Heart left ventricle (tissue), 16 donors: ENCODE measurements around the gene TUBA4B. TPM values are rescaled to one million over a fixed set of nuclear protein-coding genes. Genes with fewer than 3 reads are reported as not detected.
A peak's percentile ranks its signal among the peaks of the same experiment; 100 is the strongest.

Experiments used
- ATAC-seq, 4 donors: fragments of 200-7000 bp; cut with Tn5 transposase; one replicate each; pipeline ENCODE4 v1.9.1; 2020 to 2022; ENCODE audit warnings: moderate library complexity in 4 of 4, mild to moderate bottlenecking in 3 of 4, moderate number of reproducible peaks in 1 of 4
- DNase-seq, 5 donors: peaks; one replicate each; pipeline ENCODE4 v3.0.0-alpha.2; 2020
- H3K27ac ChIP-seq, 12 donors: fragments of 200-600 bp; sonication (generic) in 4 of 12; one replicate each; pipeline versions ENCODE4 v1.5.0 to v1.8.0; 2016 to 2022; ENCODE audit warnings: mild to moderate bottlenecking in 2 of 12
- H3K27me3 ChIP-seq, 9 donors: fragments of 200-600 bp; sonication (generic) in 2 of 9; one replicate each; pipeline versions ENCODE4 v1.5.1 to v1.8.0; 2016 to 2022; ENCODE audit warnings: mild to moderate bottlenecking in 3 of 9
- H3K36me3 ChIP-seq, 9 donors: fragments of 200-600 bp; sonication (generic) in 2 of 9; one replicate each; pipeline versions ENCODE4 v1.5.0 to v1.8.0; 2018 to 2022; ENCODE audit warnings: mild to moderate bottlenecking in 2 of 9
- H3K4me1 ChIP-seq, 12 donors: fragments of 200-600 bp; sonication (generic) in 4 of 12; one replicate each; pipeline versions ENCODE4 v1.5.0 to v1.8.0; 2016 to 2022; ENCODE audit warnings: mild to moderate bottlenecking in 3 of 12
- H3K4me3 ChIP-seq, 12 donors: fragments of 200-600 bp; sonication (generic) in 4 of 12; one replicate each; pipeline versions ENCODE4 v1.5.0 to v1.8.0; 2017 to 2022; ENCODE audit warnings: mild to moderate bottlenecking in 9 of 12, moderate library complexity in 4 of 12
- H3K9me3 ChIP-seq, 12 donors: fragments of 200-600 bp; sonication (generic) in 4 of 12; one replicate each; pipeline versions ENCODE4 v1.5.0 to v1.8.0; 2016 to 2022; ENCODE audit warnings: mild to moderate bottlenecking in 1 of 12
- CTCF ChIP-seq, 12 donors: fragments of 200-600 bp; sonication (generic) in 4 of 12; IDR thresholded peaks; one replicate each; pipeline versions ENCODE4 v1.5.0 to v1.8.0; 2018 to 2022; ENCODE audit warnings: antibody characterized with exemption in 12 of 12, mild to moderate bottlenecking in 5 of 12
- POLR2A ChIP-seq, 2 donors: fragments of 450-650 bp; IDR thresholded peaks; one replicate each; pipeline ENCODE4 v1.6.1; 2017; ENCODE audit warnings: antibody characterized with exemption in 2 of 2, mild to moderate bottlenecking in 2 of 2, moderate library complexity in 2 of 2
- WGBS, 4 donors: extraction: QIAGEN DNeasy Blood & Tissue Kit in 2 of 4; methylation state at CpG; one replicate each; pipeline versions ENCODE4 v1.1.5 to v1.1.7; 2013 to 2018; 5-methylcytosine and 5-hydroxymethylcytosine counted together
- intact Hi-C, 10 donors: fragments of 100-400 bp; cut with DNase I; formaldehyde crosslinking; loops; one replicate each; pipeline versions ENCODE4 v1.11.1 to v1.14.2; 2022
- polyA plus RNA-seq, 2 donors: library from polyadenylated mRNA; stranded (reverse); fragments of 200-250 nt; gene quantifications; one replicate each; pipeline ENCODE4 v1.2.3, GENCODE V29; 2013
- total RNA-seq, 9 donors: library from RNA; depleted of rRNA in 2 of 9; stranded (reverse); fragments of >200 nt in 2 of 9; fragmentation: NEBNext Ultra II Directional in 3 of 9; extraction: Animal tissue kit (Norgen Biotek cat#: 25700) in 3 of 9; gene quantifications; one replicate each; pipeline versions ENCODE4 v1.1.0 to v1.2.4, GENCODE V29; 2016 to 2023
- donor health status: ischemic (EF 13 %, LVEDD 7.1; RV severe dilation, severe dysfunction).
- donor health status: healthy with polysubstance abuse.
- donor health status: DM: no; HTN: yes; CAD: no.
- donor health status: DM: no; HTN: no; CAD: no.
- donor health status: ischemic (EF 25% LVEDD 6.9; RV normal size, moderate dysfunction).
- donor health status: ischemic (EF 25% LVEDD 5.7; RV mildly dilated, moderate dysfunction).
- donor health status: healthy.
- donor health status: DM: yes; HTN: yes; CAD: no.
- donor health status: ischemic (EF 35%, LVEDD 5.7; RV mildly dilated, moderate dysfunction).
- donor health status: nonischemic (EF 11% LVEDD 7.7; RV severe dilation, severe dysfunction).
- donor health status: DM: yes; HTN: yes; CAD: no.
- donor health status: PGD.
- donor health status: ischemic (EF 29% LVEDD 5.4; RV normal size, mild dysfunction).
- donor health status: nonischemic (EF 23%, LVEDD 6.1; RV moderate dilation, normal function).

TUBA4B gene
- total and polyA plus RNA-seq, 11 donors = not detected

DNA sequence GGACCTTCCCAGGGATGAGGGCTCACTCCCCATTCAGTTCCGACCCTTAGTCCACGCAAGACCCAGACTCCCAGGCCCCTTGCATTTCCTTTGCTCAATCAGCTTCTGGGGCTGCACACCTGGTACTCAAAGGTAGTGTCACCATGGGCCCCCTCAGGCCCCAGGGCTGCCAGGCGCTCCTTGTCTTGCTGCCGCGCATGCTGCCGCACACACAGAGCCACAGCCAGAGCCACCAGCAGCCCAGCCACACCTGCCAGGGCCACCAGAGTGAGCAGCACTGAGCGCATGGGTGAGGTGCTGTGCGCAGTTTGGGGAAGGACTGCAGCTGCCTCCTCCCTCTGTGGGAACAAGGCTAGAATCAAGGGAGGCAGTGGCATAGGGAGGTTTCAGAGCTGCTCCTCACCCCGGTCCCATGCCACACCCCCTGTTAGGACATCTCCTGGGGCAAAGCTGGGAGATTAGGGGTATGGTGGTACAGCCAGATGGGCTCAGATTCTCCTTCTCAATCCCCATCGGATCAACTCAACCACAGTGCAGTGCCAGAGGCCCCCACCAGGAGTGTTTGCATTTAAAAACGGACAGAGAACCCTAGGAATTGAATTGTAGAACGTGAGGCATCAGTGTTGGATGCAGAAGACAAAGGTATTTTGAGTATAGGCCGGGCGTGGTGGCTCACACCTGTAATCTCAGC, 44.9 kb downstream of the TUBA4B start:
- Histone ChIP-seq H3K9me3 (no peaks in the 10 kb centered on the region), H3K27ac (no peak overlapping the region), H3K4me1 (peaks cover 0 to 20% (median 9%) of the 10 kb centered on the region in 12 donors), H3K27me3 (peaks cover 0 to 29% (median 8%) of the 10 kb centered on the region in 9 donors), H3K36me3 (no peaks in the 10 kb centered on the region), H3K4me3 (no peak overlapping the region)
- ATAC-seq (no peak), DNase-seq (no peak)
- TF ChIP-seq CTCF (IDR thresholded peaks at IDR 0.05) = no peak
- no peak for TF ChIP-seq POLR2A (IDR thresholded peaks at IDR 0.05)
- WGBS, 4 donors = 75 to 85% (median 83%) methylated on average over 10 to 14 of the region's 14 CpGs
- intact Hi-C loops = loop anchor here in 9 of 10 donors (1.0 to 10.0 kb wide), 13 partner anchors 21 to 243 kb away; partner anchors contain the start of genes NHEJ1 (in 7 of the 9), CNPPD1 (in 3 of the 9), RETREG2 (in 3 of the 9) and DNPEP (in 2 of the 9)

GRCh38 chr2:219298759-219299371, 45.8 kb downstream of the TUBA4B start:
- ATAC-seq (peak; percentile 69 to 79 (median 72)), DNase-seq (peak; percentile 82 to 91 (median 85))
- H3K27ac ChIP-seq = no peak overlapping the region
- no peak overlapping the region for H3K4me3 ChIP-seq
- 19 to 30% (median 22%) methylated on average over 9 to 15 of the region's 15 CpGs for WGBS, 4 donors
- no peaks in the 10 kb centered on the region for H3K36me3 ChIP-seq
- peaks cover 0 to 29% (median 8%) of the 10 kb centered on the region in 9 donors for H3K27me3 ChIP-seq
- intact Hi-C loops = loop anchor here in 8 of 10 donors (1.0 to 10.0 kb wide), 11 partner anchors 22 to 244 kb away; partner anchors contain the start of genes NHEJ1 (in 7 of the 8), CNPPD1 (in 3 of the 8), RETREG2 (in 3 of the 8) and DNPEP (in 2 of the 8)
- H3K9me3 ChIP-seq = no peaks in the 10 kb centered on the region
- TF ChIP-seq POLR2A (IDR thresholded peaks at IDR 0.05) (no peak), CTCF (IDR thresholded peaks at IDR 0.05) (peak; percentile 96 to 100 (median 98))
- peaks cover 0 to 19% (median 9%) of the 10 kb centered on the region in 12 donors for H3K4me1 ChIP-seq

- no peak for ATAC-seq
- no peak for DNase-seq
- TF ChIP-seq CTCF (IDR thresholded peaks at IDR 0.05) = no peak
- no peak for TF ChIP-seq POLR2A (IDR thresholded peaks at IDR 0.05)
- Histone ChIP-seq H3K4me3 (no peak overlapping the region), H3K27me3 (peaks cover 0 to 31% (median 8%) of the 10 kb centered on the region in 9 donors), H3K9me3 (no peaks in the 10 kb centered on the region), H3K27ac (no peak overlapping the region), H3K36me3 (no peaks in the 10 kb centered on the region), H3K4me1 (peaks cover 0 to 14% (median 6%) of the 10 kb centered on the region in 12 donors)
- 74 to 82% (median 79%) methylated on average over 5 to 6 of the region's 6 CpGs for WGBS, 4 donors
- intact Hi-C loops = loop anchor here in 8 of 10 donors (2.0 to 10.0 kb wide), 9 partner anchors 55 to 245 kb away; partner anchors contain the start of genes NHEJ1 (in 4 of the 8), CNPPD1 (in 3 of the 8), RETREG2 (in 3 of the 8) and DNPEP (in 2 of the 8)
These were observed 46.3 kb downstream of the TUBA4B start for GRCh38 chr2:219299372-219299760.

- TF ChIP-seq CTCF (IDR thresholded peaks at IDR 0.05) (no peak), POLR2A (IDR thresholded peaks at IDR 0.05) (no peak)
- ATAC-seq (no peak), DNase-seq (no peak)
- Histone ChIP-seq H3K36me3 (no peaks in the 10 kb centered on the region), H3K4me3 (no peak overlapping the region), H3K4me1 (peaks cover 0 to 11% (median 3%) of the 10 kb centered on the region in 12 donors), H3K27ac (no peak overlapping the region), H3K9me3 (no peaks in the 10 kb centered on the region), H3K27me3 (peaks cover 0 to 37% (median 8%) of the 10 kb centered on the region in 9 donors)
- WGBS, 4 donors = 61 to 72% (median 61%) methylated on average over 3 to 5 of the region's 5 CpGs
- intact Hi-C loops = loop anchor here in 2 of 10 donors (5.0 to 10.0 kb wide), 2 partner anchors 243 to 245 kb away; no protein-coding TSS in a partner anchor
These were observed 47.0 kb downstream of the TUBA4B start for GRCh38 chr2:219300022-219300421.
